T-helper 2 cell treated with Interferon-gamma antibody and Interleukin-4, amounts not matched to agents 5 μg/mL and 100 μg/mL, for 36 hours (primary cell): ENCODE measurements around the gene YPEL4.
"Not testable (repeated sequence)": the region's sequence is repeated elsewhere in the genome, so short reads cannot be mapped to it uniquely, and the experiment has no call there.

Experiments
- DNase-seq: peaks from one replicate; pipeline ENCODE4 v3.0.0; 2021; ENCODE audit warnings: low spot score
- H3K27ac Mint-ChIP-seq: one replicate; pipeline ENCODE4 v1.8.0; 2021; ENCODE audit warnings: mild to moderate bottlenecking, mixed read lengths
- H3K27me3 Mint-ChIP-seq: one replicate; pipeline ENCODE4 v1.8.0; 2021; ENCODE audit warnings: low read depth, mixed read lengths
- H3K36me3 Mint-ChIP-seq: one replicate; pipeline ENCODE4 v1.8.0; 2021; ENCODE audit warnings: low read depth, mixed read lengths
- H3K4me1 Mint-ChIP-seq: one replicate; pipeline ENCODE4 v1.8.0; 2021; ENCODE audit warnings: low read depth, mixed read lengths
- H3K4me3 Mint-ChIP-seq: one replicate; pipeline ENCODE4 v1.8.0; 2022; ENCODE audit warnings: mild to moderate bottlenecking, moderate library complexity, mixed read lengths
- H3K9me3 Mint-ChIP-seq: one replicate; pipeline ENCODE4 v1.8.0; 2021; ENCODE audit warnings: mixed read lengths

The YPEL4 gene

DNA sequence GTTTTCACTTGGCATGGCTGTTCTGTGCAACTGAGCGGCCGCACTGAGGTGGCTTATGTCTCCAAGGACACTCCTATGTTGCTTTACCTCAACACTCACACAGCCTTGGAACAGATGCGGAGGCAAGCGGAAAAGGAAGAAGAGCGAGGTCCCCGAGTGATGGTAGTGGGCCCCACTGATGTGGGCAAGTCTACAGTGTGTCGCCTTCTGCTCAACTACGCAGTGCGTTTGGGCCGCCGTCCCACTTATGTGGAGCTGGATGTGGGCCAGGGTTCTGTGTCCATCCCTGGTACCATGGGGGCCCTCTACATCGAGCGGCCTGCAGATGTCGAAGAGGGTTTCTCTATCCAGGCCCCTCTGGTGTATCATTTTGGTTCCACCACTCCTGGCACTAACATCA, 10.0 kb upstream of the YPEL4 start:
- no peak for DNase-seq
- H3K4me1 Mint-ChIP-seq, result peaks cover 23% of the 10 kb centered on the region
- H3K27ac Mint-ChIP-seq, result no peak overlapping the region
- peaks cover 33% of the 10 kb centered on the region for H3K36me3 Mint-ChIP-seq
- no peak overlapping the region for H3K4me3 Mint-ChIP-seq
- no peaks in the 10 kb centered on the region for H3K27me3 Mint-ChIP-seq
- no peaks in the 10 kb centered on the region for H3K9me3 Mint-ChIP-seq

DNA sequence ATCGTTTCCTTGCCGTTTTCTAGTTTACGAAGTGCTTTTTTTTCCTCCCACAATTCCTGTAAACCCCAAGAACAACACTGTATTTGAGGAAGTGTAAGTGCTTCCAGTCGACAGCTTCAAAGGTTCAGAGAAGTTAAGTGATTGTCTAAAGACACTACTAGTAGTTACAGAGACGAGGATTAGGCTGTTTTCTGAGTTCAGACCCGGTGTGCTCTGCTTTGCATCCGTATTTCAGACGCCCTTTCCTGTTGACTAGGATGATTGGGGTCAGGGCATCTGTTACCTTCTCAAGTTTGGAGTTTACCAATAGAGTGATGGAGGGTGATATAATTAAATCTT, 8.3 kb upstream of the YPEL4 start:
- H3K4me3 Mint-ChIP-seq, result peak overlapping the region; percentile 98
- H3K9me3 Mint-ChIP-seq, result no peaks in the 10 kb centered on the region
- H3K27me3 Mint-ChIP-seq, result no peaks in the 10 kb centered on the region
- H3K4me1 Mint-ChIP-seq, result peaks cover 24% of the 10 kb centered on the region
- DNase-seq, result no peak
- peaks cover 33% of the 10 kb centered on the region for H3K36me3 Mint-ChIP-seq
- H3K27ac Mint-ChIP-seq, result peak overlapping the region; percentile 95

DNA sequence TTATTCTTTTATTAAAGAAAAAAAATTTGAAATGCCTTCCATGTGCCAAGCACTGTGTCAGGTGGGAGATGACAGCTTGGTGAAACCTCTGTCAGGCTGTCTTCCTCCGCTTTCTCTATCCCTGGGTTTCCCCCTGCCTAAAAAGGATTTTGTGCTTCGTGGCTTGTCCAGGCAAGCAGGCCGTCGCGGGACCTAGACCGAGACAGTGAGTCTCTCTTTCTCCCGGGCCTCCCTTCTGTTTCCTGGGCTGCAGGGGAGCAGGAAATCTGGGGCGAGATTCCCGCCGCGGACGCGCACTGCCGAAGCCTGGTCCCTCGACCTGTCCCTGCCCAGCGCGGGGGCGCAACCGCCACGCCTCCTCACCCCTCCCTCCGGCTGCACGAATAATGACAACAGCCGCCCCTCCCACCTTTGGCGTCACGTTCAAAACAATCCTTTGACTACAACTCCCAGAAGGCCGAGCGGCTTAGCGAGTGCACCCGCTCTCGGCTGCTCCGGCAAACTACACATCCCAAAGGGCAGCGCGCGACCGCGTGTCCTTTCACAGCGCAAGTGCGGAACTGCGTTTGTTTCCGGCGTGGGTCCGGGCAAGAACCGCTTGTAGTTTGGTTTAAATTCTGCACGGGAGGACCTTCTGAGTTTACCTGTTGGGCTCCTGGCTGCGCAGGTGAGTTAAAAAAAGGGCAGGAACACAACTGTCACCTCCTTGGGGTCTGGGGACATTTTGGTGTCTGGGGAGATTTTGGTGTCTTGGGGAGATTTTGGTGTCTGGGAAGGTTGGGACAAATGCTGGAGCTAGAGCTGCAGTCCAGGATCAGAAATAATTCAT, 7.7 kb upstream of the YPEL4 start, which contains the start of gene CLP1:
TSS of gene CLP1 (plus strand) at position 569 of the 829 bp plus-strand sequence. CDS start 1,715 bp downstream, outside the sequence.
- Mint-ChIP-seq H3K9me3 (no peaks in the 10 kb centered on the region), H3K4me3 (peak within 1 kb of the TSS; percentile 98), H3K27me3 (no peaks in the 10 kb centered on the region), H3K27ac (peak within 1 kb of the TSS; percentile 95), H3K36me3 (peaks cover 29% of the 10 kb centered on the region), H3K4me1 (peaks cover 26% of the 10 kb centered on the region)
- peak; percentile 100 for DNase-seq

DNA sequence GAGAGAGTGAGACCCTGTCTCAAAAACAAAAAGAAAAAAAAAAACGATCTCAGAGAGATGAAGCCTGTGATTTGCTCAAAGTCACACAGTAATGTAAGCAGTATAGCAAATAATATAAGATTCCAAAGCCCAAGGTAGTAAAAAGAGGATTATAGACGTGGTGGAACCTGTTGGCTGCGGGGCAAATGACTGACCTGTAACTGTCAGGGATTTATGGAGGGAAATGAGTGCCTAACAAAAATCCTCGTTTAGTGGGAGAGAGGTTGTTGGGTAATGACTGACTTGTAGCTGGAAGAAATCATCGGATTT, 7.1 kb upstream of the YPEL4 start:
- Mint-ChIP-seq H3K9me3 (no peaks in the 10 kb centered on the region), H3K4me3 (peak overlapping the region; percentile 98), H3K27me3 (no peaks in the 10 kb centered on the region), H3K27ac (peak overlapping the region; percentile 95), H3K36me3 (peaks cover 25% of the 10 kb centered on the region), H3K4me1 (peaks cover 26% of the 10 kb centered on the region)
- DNase-seq, result no peak

DNA sequence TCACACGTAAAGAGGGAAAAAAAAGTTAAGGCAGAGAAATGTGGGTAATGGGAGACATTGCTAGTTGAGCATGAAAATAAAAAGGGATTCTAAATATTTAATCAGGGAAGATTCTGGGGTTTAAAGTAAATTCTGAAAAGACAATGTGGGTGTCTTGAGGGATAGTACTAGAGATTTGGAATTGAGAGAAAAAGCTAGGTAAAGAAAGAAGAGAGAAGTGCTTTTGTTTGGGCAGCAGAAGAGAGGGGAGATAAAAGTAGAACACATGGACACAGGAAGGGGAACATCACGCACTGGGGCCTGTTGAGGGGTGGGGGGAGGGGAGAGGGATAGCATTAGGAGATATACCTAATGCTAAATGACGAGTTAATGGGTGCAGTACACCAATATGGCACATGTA, 3.5 kb upstream of the YPEL4 start:
- Mint-ChIP-seq H3K36me3 (peaks cover 3% of the 10 kb centered on the region), H3K4me1 (peaks cover 37% of the 10 kb centered on the region), H3K27ac (peak overlapping the region; percentile 3), H3K4me3 (peak overlapping the region; percentile 2), H3K27me3 (peaks cover 14% of the 10 kb centered on the region), H3K9me3 (no peaks in the 10 kb centered on the region)
- DNase-seq, result no peak

DNA sequence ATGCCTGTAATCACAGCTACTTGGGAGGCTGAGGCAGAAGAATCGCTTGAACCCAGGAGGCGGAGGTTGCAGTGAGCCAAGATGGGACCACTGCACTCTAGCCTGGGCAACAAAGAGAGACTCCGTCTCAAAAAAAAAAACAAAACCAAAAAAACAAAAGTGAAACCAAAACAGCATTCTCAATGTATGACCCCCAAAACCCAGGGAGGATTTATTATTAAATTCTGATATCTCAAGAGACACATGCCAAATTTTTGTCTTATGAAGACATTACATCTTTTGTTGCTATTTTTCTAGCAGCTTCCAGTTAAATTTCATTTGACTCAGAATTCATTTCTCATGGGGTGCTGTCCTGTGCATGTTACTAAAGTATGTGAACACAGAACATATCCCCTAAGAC, 3.0 kb upstream of the YPEL4 start:
- H3K36me3 Mint-ChIP-seq, result peaks cover 2% of the 10 kb centered on the region
- peak overlapping the region; percentile 3 for H3K27ac Mint-ChIP-seq
- no peaks in the 10 kb centered on the region for H3K9me3 Mint-ChIP-seq
- H3K4me1 Mint-ChIP-seq, result peaks cover 37% of the 10 kb centered on the region
- H3K27me3 Mint-ChIP-seq, result peaks cover 19% of the 10 kb centered on the region
- no peak for DNase-seq
- peak overlapping the region; percentile 2 for H3K4me3 Mint-ChIP-seq

DNA sequence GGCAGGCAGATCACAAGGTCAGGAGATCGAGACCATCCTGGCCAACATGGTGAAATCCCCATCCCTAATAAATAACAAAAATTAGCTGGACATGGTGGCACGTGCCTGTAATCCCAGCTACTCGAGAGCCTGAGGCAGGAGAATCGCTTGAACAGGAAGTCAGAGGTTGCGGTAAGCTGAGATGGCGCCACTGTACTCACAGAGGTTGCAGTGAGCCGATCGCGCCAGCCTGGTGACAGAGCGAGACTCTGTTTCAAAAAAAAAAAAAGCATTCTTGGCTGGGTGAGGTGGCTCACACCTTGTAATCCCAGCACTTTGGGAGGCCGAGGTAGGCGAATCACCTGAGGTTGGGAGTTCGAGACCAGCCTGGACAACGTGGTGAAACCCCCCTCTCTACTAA, 2.5 kb upstream of the YPEL4 start:
- DNase-seq, H3K36me3 Mint-ChIP-seq, H3K9me3 Mint-ChIP-seq: not testable (repeated sequence)
- peak overlapping the region; percentile 3 for H3K27ac Mint-ChIP-seq
- H3K4me3 Mint-ChIP-seq, result peak overlapping the region; percentile 2
- peaks cover 39% of the 10 kb centered on the region for H3K4me1 Mint-ChIP-seq
- H3K27me3 Mint-ChIP-seq, result peaks cover 23% of the 10 kb centered on the region

DNA sequence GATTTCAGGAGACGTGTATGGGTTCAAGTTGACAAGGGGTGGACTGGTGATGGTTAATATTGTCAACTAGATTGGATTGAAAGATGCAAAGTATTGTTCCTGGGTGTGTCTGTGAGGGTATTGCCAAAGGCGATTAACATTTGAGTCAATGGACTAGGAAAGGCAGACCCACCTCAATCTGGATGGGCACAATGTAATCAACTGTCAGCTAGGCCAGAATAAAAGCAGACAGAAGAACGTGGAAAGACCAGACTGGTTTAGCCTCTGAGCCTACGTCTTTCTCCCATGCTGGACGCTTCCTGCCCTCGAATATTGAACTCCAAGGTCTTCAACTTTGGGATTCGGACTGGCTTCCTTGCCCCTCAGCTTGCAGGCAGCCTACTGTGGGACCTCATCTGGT, 1.7 kb upstream of the YPEL4 start:
- no peak overlapping the region for H3K27ac Mint-ChIP-seq
- peaks cover 34% of the 10 kb centered on the region for H3K4me1 Mint-ChIP-seq
- no peak overlapping the region for H3K4me3 Mint-ChIP-seq
- H3K27me3 Mint-ChIP-seq, result peaks cover 32% of the 10 kb centered on the region
- DNase-seq, result no peak
- no peaks in the 10 kb centered on the region for H3K36me3 Mint-ChIP-seq
- no peaks in the 10 kb centered on the region for H3K9me3 Mint-ChIP-seq

DNA sequence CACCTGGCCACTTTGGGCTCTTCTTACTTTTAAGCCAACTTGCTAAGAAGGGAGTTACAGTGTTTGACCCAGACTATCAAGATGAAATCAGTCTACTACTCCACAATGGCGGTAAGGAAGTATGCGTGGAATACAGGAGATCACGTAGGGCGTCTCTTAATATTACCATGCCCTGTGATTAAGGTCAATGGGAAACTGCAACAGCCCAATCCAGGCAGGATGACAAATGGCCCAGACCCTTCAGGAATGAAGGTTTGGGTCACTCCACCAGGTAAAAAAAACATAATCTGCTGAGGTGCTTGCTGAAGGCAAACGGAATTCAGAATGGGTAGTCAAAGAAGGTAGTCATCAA, 1.0 kb upstream of the YPEL4 start:
- H3K36me3 Mint-ChIP-seq, result no peaks in the 10 kb centered on the region
- no peak overlapping the region for H3K27ac Mint-ChIP-seq
- H3K27me3 Mint-ChIP-seq, result peaks cover 39% of the 10 kb centered on the region
- DNase-seq, result no peak
- H3K9me3 Mint-ChIP-seq, result no peaks in the 10 kb centered on the region
- no peak overlapping the region for H3K4me3 Mint-ChIP-seq
- peaks cover 34% of the 10 kb centered on the region for H3K4me1 Mint-ChIP-seq

DNA sequence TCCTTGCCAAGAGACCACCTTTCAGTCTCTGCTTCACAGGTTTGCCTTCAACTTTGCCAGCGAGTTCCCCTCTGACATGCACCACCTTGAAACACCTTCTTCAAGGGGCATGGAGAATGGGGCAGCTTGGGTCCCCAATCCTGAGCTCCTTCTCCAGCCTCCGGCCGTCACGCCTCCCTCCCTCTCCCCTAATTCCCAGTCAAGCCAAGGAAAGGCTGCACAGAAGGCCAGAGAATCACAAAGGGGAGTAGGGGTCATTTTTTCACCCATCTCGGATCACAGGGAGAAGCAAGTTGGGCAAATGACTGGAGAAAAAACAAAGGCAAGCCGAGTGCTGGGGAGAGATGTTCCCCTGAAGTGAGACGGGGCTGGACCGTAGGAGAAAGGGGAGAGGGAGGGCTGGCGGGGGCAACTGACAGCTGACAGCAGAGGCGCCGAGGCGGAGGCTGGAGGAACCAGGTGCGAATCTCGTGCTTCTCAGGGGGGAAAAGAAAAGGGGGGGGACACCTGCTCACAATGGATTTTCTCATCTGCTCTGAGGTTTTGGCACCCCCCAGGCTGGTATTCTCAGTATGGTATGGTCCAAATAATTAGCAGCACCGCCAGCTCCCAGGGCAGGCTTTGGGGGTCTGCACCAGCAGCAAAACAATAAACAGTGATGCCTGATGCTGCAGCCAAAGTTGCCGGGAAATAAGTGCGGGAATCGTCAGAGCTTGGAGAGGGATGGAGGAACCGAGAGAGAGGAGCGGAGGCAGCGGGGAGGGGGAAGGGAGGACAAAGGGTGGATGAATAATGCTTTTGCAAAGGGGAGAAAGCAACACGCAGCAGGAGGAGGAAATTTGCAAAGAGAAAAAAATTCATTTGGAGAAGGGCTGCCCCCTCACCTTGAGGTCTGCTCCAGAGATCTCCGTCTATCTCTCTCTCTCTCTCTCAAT, 644 bp downstream of the YPEL4 start:
- H3K27me3 Mint-ChIP-seq, result peaks cover 48% of the 10 kb centered on the region

DNA sequence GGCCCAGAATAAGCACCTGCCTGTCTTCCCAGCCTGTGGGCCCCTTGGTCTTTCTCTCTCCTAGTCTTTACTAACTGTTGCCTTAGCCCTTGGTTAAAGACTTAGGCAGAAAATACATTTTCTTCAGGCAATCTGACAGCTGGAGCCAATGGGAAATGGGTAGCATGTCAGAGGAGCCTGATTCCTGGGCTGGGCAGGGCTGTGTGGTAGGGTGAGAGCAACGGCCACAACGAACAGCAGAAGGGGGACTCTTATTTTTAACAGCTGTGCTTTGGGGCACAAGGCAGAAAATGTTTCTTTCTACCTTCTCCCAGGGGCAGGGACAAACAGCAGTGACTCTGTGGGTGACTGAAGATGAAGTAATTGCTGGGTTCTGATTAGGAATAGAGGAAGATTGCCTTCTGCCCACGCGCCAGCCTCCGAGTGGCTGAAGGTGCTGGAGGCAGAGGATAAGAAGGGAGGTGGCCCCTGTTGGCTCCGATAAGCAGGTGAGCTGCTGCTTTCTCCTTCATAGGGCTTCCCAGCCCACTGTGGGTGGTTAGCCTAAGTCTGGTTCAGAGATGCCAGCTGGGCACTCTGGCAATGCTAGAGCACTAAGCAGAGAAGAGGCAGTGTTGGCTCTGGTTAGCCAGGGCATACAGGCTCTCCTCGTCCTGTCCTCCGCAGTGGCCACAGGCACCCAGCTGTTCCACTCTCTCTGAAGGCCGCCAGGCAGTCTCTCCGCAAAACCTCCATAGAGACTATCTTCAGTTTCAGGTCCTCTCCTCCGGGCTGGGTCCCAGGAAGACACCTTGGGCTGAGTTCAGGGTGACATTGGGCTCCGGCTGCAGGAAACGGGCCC, 1.5 kb downstream of the YPEL4 start:
- Mint-ChIP-seq H3K27ac (no peak overlapping the region), H3K4me1 (peaks cover 32% of the 10 kb centered on the region), H3K4me3 (peak overlapping the region; percentile 84), H3K36me3 (no peaks in the 10 kb centered on the region), H3K27me3 (peaks cover 54% of the 10 kb centered on the region), H3K9me3 (no peaks in the 10 kb centered on the region)
- no peak for DNase-seq

More for the DNA sequence above, 644 bp downstream of the YPEL4 start:
- Mint-ChIP-seq H3K9me3 (no peaks in the 10 kb centered on the region), H3K4me3 (peak overlapping the region; percentile 84), H3K4me1 (peaks cover 33% of the 10 kb centered on the region), H3K27ac (peak overlapping the region; percentile 56), H3K36me3 (no peaks in the 10 kb centered on the region)
- no peak for DNase-seq

DNA sequence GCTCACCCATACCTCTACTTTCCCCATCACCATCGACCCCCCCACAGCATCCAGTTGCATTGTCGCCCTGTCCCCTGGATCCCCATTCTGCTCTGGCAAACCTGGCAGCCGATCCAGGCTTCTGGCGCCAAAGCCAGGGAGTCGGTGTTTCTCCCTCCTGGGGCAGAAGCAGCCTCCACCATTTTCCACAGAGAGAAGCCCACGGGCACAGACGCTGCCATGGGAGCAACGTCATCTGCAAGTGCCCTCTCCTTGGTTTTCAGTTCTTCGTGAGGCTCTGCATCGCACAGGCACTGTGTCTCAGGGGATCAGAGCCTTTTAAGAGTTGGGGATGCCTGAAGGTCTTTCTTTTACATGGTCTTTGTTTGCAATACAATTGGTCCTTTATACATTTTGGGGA, 2.3 kb downstream of the YPEL4 start:
- Mint-ChIP-seq H3K36me3 (no peaks in the 10 kb centered on the region), H3K27me3 (peaks cover 59% of the 10 kb centered on the region), H3K4me1 (peaks cover 26% of the 10 kb centered on the region), H3K9me3 (no peaks in the 10 kb centered on the region), H3K4me3 (no peak overlapping the region), H3K27ac (no peak overlapping the region)
- DNase-seq, result no peak

DNA sequence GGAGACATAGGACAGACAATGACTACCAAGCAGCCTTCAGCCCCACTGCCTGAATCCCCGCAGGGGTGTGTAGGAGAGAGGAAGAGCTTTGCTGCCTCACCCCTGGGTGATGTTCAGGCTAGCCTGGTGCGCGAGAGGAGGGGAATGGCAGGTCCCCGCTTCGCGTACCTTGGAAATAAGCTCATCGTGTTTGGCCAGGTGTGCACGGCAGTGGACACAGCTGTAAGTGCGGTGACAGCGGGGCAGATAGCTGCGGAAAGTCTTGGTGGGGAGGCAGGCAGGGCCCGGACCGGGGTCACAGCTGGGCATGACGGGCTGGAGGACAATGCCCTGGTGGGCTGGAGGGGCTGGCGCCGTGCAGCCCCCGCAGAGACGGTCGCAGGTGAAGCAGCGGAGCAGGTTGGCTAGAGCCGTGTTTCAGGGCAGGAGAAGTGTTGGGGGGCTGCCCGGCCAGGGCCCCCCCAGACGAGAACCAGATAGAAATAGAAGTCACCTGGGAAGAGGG, 2.9 kb downstream of the YPEL4 start:
- no peak overlapping the region for H3K4me3 Mint-ChIP-seq
- H3K27me3 Mint-ChIP-seq, result peaks cover 59% of the 10 kb centered on the region
- H3K9me3 Mint-ChIP-seq, result no peaks in the 10 kb centered on the region
- no peaks in the 10 kb centered on the region for H3K36me3 Mint-ChIP-seq
- no peak overlapping the region for H3K27ac Mint-ChIP-seq
- no peak for DNase-seq
- H3K4me1 Mint-ChIP-seq, result peaks cover 26% of the 10 kb centered on the region
